Parathyroid adenoma (tissue), 2 donors: Measurements from ENCODE around the gene NPIPB4.
A peak's percentile ranks its signal among the peaks of the same experiment; 100 is the strongest.
"Not testable (repeated sequence)": the region's sequence is repeated elsewhere in the genome, so short reads cannot be mapped to it uniquely, and the experiment has no call there.

Experiments
- H2AFZ ChIP-seq: fragments of 300-600 bp; sonication (generic); one replicate; pipeline ENCODE4 v1.7.0; 2017; ENCODE audit warnings: antibody characterized with exemption, mild to moderate bottlenecking
- H3K27ac ChIP-seq: fragments of 300-600 bp; sonication (generic); one replicate; pipeline ENCODE4 v1.7.0; 2017
- H3K27me3 ChIP-seq: fragments of 300-600 bp; sonication (generic); one replicate; pipeline ENCODE4 v1.7.0; 2017; ENCODE audit warnings: low read length; ENCODE audit not compliant: control insufficient read depth, insufficient read depth
- H3K36me3 ChIP-seq: fragments of 300-600 bp; sonication (generic); one replicate; pipeline ENCODE4 v1.7.0; 2017; ENCODE audit warnings: low read length; ENCODE audit not compliant: control insufficient read depth, insufficient read depth
- H3K4me1 ChIP-seq: fragments of 300-600 bp; sonication (generic); one replicate; pipeline ENCODE4 v1.7.0; 2017; ENCODE audit warnings: control low read depth
- H3K4me2 ChIP-seq: fragments of 300-600 bp; sonication (generic); one replicate; pipeline ENCODE4 v1.7.0; 2017; ENCODE audit warnings: low read length
- H3K4me3 ChIP-seq: fragments of 300-600 bp; sonication (generic); one replicate; pipeline ENCODE4 v1.7.0; 2017; ENCODE audit warnings: low read depth, low read length
- H3K79me2 ChIP-seq: fragments of 300-600 bp; sonication (generic); one replicate; pipeline ENCODE4 v1.7.0; 2017; ENCODE audit warnings: control low read depth
- H3K9ac ChIP-seq: fragments of 300-600 bp; sonication (generic); one replicate; pipeline ENCODE4 v1.7.0; 2017; ENCODE audit warnings: mild to moderate bottlenecking
- H3K9me3 ChIP-seq: fragments of 300-600 bp; sonication (generic); one replicate; pipeline ENCODE4 v1.7.0; 2017; ENCODE audit warnings: low read length; ENCODE audit not compliant: control insufficient read depth
- CTCF ChIP-seq: fragments of 300-600 bp; sonication (generic); IDR thresholded peaks from one replicate; pipeline ENCODE4 v1.7.0; 2017; ENCODE audit warnings: antibody characterized with exemption, mild to moderate bottlenecking
- donor health status: primary hyperparathyroidism.

NPIPB4 gene

GRCh38 chr16:21820908-21821465 lies 36.6 kb downstream of the NPIPB4 start:
- not testable (repeated sequence) for H3K79me2 ChIP-seq, H3K36me3 ChIP-seq, H3K4me3 ChIP-seq, H3K9me3 ChIP-seq, H3K27me3 ChIP-seq, H3K27ac ChIP-seq, H2AFZ ChIP-seq, H3K4me1 ChIP-seq, H3K9ac ChIP-seq
- H3K4me2 ChIP-seq = peak overlapping the region; percentile 69

GRCh38 chr16:21820028-21820907 lies 37.3 kb downstream of the NPIPB4 start:
- not testable (repeated sequence) for H3K9me3 ChIP-seq, H3K9ac ChIP-seq, H3K36me3 ChIP-seq, H3K27me3 ChIP-seq, H3K4me1 ChIP-seq, H3K79me2 ChIP-seq
- H3K4me3 ChIP-seq = peak overlapping the region; percentile 60
- H3K27ac ChIP-seq = peak overlapping the region; percentile 51
- peak overlapping the region; percentile 69 for H3K4me2 ChIP-seq
- H2AFZ ChIP-seq = peak overlapping the region; percentile 87

- H3K79me2 ChIP-seq, H3K27me3 ChIP-seq, H3K9ac ChIP-seq, H3K4me2 ChIP-seq, H3K36me3 ChIP-seq, H3K9me3 ChIP-seq, H3K27ac ChIP-seq, H2AFZ ChIP-seq, H3K4me3 ChIP-seq, H3K4me1 ChIP-seq: not testable (repeated sequence)
Observed at GRCh38 chr16:21819617-21820016, 37.9 kb downstream of the NPIPB4 start.

GRCh38 chr16:21817012-21817411 lies 40.5 kb downstream of the NPIPB4 start:
- H3K9ac ChIP-seq, H3K27ac ChIP-seq, H3K4me1 ChIP-seq, H3K27me3 ChIP-seq, H2AFZ ChIP-seq, H3K9me3 ChIP-seq, H3K36me3 ChIP-seq, H3K4me2 ChIP-seq, H3K79me2 ChIP-seq, H3K4me3 ChIP-seq: not testable (repeated sequence)

- not testable (repeated sequence) for H3K27me3 ChIP-seq, H3K36me3 ChIP-seq
Observed at GRCh38 chr16:21815694-21816093, 41.9 kb downstream of the NPIPB4 start.

GRCh38 chr16:21802375-21802663 lies 55.2 kb downstream of the NPIPB4 start:
- not testable (repeated sequence) for H3K4me1 ChIP-seq, H3K36me3 ChIP-seq, H3K27me3 ChIP-seq, H3K79me2 ChIP-seq, H3K27ac ChIP-seq, H2AFZ ChIP-seq, H3K4me3 ChIP-seq, H3K9ac ChIP-seq, H3K4me2 ChIP-seq, H3K9me3 ChIP-seq

More at GRCh38 chr16:21815694-21816093, 41.9 kb downstream of the NPIPB4 start:
- H3K9ac ChIP-seq, H2AFZ ChIP-seq, H3K4me2 ChIP-seq, H3K4me3 ChIP-seq, H3K79me2 ChIP-seq, H3K9me3 ChIP-seq, H3K27ac ChIP-seq, H3K4me1 ChIP-seq: not testable (repeated sequence)

GRCh38 chr16:21801538-21802374 lies 55.8 kb downstream of the NPIPB4 start:
- H3K9me3 ChIP-seq, H3K9ac ChIP-seq, H3K27me3 ChIP-seq, H3K79me2 ChIP-seq, H3K4me3 ChIP-seq, H2AFZ ChIP-seq, H3K36me3 ChIP-seq, H3K4me1 ChIP-seq, H3K4me2 ChIP-seq, H3K27ac ChIP-seq: not testable (repeated sequence)
- peak; percentile 41 for TF ChIP-seq CTCF

GRCh38 chr16:21798601-21799000 lies 59.0 kb downstream of the NPIPB4 start:
- H3K36me3 ChIP-seq, H3K27me3 ChIP-seq, H3K4me2 ChIP-seq, H3K4me1 ChIP-seq, H3K9me3 ChIP-seq, H2AFZ ChIP-seq, H3K9ac ChIP-seq, H3K4me3 ChIP-seq, H3K27ac ChIP-seq, H3K79me2 ChIP-seq: not testable (repeated sequence)

- not testable (repeated sequence) for H3K79me2 ChIP-seq, H3K4me3 ChIP-seq, H3K4me2 ChIP-seq, H3K36me3 ChIP-seq, H2AFZ ChIP-seq, H3K4me1 ChIP-seq, H3K27ac ChIP-seq, H3K27me3 ChIP-seq, H3K9ac ChIP-seq, H3K9me3 ChIP-seq
Observed at GRCh38 chr16:21793310-21793709, 64.2 kb downstream of the NPIPB4 start.

GRCh38 chr16:21790506-21790905 lies 67.0 kb downstream of the NPIPB4 start:
- H3K4me1 ChIP-seq, H3K4me3 ChIP-seq, H3K27me3 ChIP-seq, H3K36me3 ChIP-seq, H3K79me2 ChIP-seq, H3K4me2 ChIP-seq, H3K9ac ChIP-seq, H2AFZ ChIP-seq, H3K9me3 ChIP-seq, H3K27ac ChIP-seq: not testable (repeated sequence)
